SW 1271 (cell line): ENCODE results near the gene CRTC3.
"Not testable (repeated sequence)": the region's sequence is repeated elsewhere in the genome, so short reads cannot be mapped to it uniquely, and the experiment has no call there.

Experiments
- DNase-seq, 2 experiments: peaks; one replicate each; lab custom pipeline; 2025; lab: John Stamatoyannopoulos, UW

Gene CRTC3

GRCh38 chr15:90529371-90530249 is at the start of gene CRTC3:
TSS of gene CRTC3 (plus strand) at chr15:90529923. CDS start at chr15:90530072, 149 bp downstream.
- peak in 1 of 2 experiments; percentile 50 for DNase-seq

- DNase-seq, result no peak
These were observed 48.7 kb upstream of the CRTC3 start for GRCh38 chr15:90481023-90481422.

- peak; percentile 33 to 82 for DNase-seq
These were observed 47.4 kb upstream of the CRTC3 start for GRCh38 chr15:90482124-90483011.

GRCh38 chr15:90483012-90483307 is 46.8 kb upstream of the CRTC3 start:
- no peak for DNase-seq

- DNase-seq, result no peak
These were observed 46.1 kb upstream of the CRTC3 start for GRCh38 chr15:90483637-90484036.

- DNase-seq, result no peak
These were observed 42.5 kb upstream of the CRTC3 start for GRCh38 chr15:90487186-90487585.

- DNase-seq, result no peak
These were observed 40.2 kb upstream of the CRTC3 start for GRCh38 chr15:90489514-90489913.

- no peak for DNase-seq
These were observed 39.8 kb upstream of the CRTC3 start for GRCh38 chr15:90489944-90490343.

GRCh38 chr15:90493647-90494046 is 36.1 kb upstream of the CRTC3 start:
- DNase-seq, result no peak

GRCh38 chr15:90495067-90495466 is 34.7 kb upstream of the CRTC3 start:
- DNase-seq, result no peak

- no peak for DNase-seq
These were observed 32.9 kb upstream of the CRTC3 start for GRCh38 chr15:90496791-90497190.

GRCh38 chr15:90497376-90497775 is 32.3 kb upstream of the CRTC3 start:
- no peak for DNase-seq

- no peak for DNase-seq
These were observed 31.8 kb upstream of the CRTC3 start for GRCh38 chr15:90497912-90498311.

- DNase-seq, result no peak
These were observed 29.6 kb upstream of the CRTC3 start for GRCh38 chr15:90500171-90500570.

- no peak for DNase-seq
These were observed 27.8 kb upstream of the CRTC3 start for GRCh38 chr15:90501898-90502297.

- not testable (repeated sequence) for DNase-seq
These were observed 18.9 kb upstream of the CRTC3 start for GRCh38 chr15:90510781-90511180.

- not testable (repeated sequence) for DNase-seq
These were observed 18.5 kb upstream of the CRTC3 start for GRCh38 chr15:90511211-90511618.

- DNase-seq, result no peak
These were observed 17.4 kb upstream of the CRTC3 start for GRCh38 chr15:90512276-90512675.

- DNase-seq, result no peak
These were observed 16.7 kb upstream of the CRTC3 start for GRCh38 chr15:90512981-90513380.

GRCh38 chr15:90513448-90513847 is 16.3 kb upstream of the CRTC3 start:
- no peak for DNase-seq

GRCh38 chr15:90513893-90514292 is 15.8 kb upstream of the CRTC3 start:
- DNase-seq, result not testable (repeated sequence)

GRCh38 chr15:90519688-90520087 is 10.0 kb upstream of the CRTC3 start:
- DNase-seq, result no peak

- DNase-seq, result no peak
These were observed 9.4 kb upstream of the CRTC3 start for GRCh38 chr15:90520365-90520764.
